B cell (primary cell): ENCODE results near the gene MMP24.

Experiments
- CTCF ChIP-seq: fragments of 200-600 bp; IDR thresholded peaks from one replicate; pipeline ENCODE4 v1.8.0; 2022; ENCODE audit warnings: antibody characterized with exemption, mild to moderate bottlenecking
- EZH2 ChIP-seq: IDR thresholded peaks from 2 replicates; pipeline ENCODE4 v1.6.1; 2012; ENCODE audit warnings: borderline replicate concordance, low read depth, mild to moderate bottlenecking, moderate library complexity, low read length; ENCODE audit not compliant: insufficient read depth, poor library complexity, severe bottlenecking

- TF ChIP-seq CTCF (no peak), EZH2 (no peak)
Observed at GRCh38 chr20:35226126-35226883, at the start of gene MMP24.
